HepG2 (cell line): ENCODE results near the gene NPTXR. TPM values are rescaled to one million over a fixed set of nuclear protein-coding genes. Genes with fewer than 3 reads are reported as not detected.

Source experiments
- AHDC1 ChIP-seq: sonication (generic); formaldehyde crosslinking; IDR thresholded peaks from 2 replicates; pipeline ENCODE4 v1.5.1; 2020; ENCODE audit warnings: mild to moderate bottlenecking, missing genetic modification reagents, borderline replicate concordance
- ARNTL ChIP-seq: sonication (generic); formaldehyde crosslinking; IDR thresholded peaks from 2 replicates; pipeline ENCODE4 v1.4.0; 2020; ENCODE audit warnings: mild to moderate bottlenecking, missing genetic modification reagents
- CEBPG ChIP-seq: IDR thresholded peaks from 2 replicates; pipeline ENCODE4 v1.6.1; 2016
- CSRNP1 ChIP-seq: sonication (generic); formaldehyde crosslinking; IDR thresholded peaks from 2 replicates; pipeline ENCODE4 v1.8.1; 2023; ENCODE audit warnings: mild to moderate bottlenecking, missing genetic modification reagents
- FOXP4 ChIP-seq: sonication (generic); formaldehyde crosslinking; IDR thresholded peaks from 2 replicates; pipeline ENCODE4 v1.4.0; 2020; ENCODE audit warnings: missing genetic modification reagents
- ISL2 ChIP-seq: sonication (generic); formaldehyde crosslinking; IDR thresholded peaks from 2 replicates; pipeline ENCODE4 v1.5.0; 2020; ENCODE audit warnings: missing genetic modification reagents
- NONO ChIP-seq, 2 experiments: fragments of 450-650 bp in 1 of 2; sonication (generic) in 1 of 2; formaldehyde crosslinking in 1 of 2; IDR thresholded peaks in 1 of 2; conservative IDR thresholded peaks in 1 of 2; 2 replicates each; pipeline versions ENCODE4 v1.6.1 to v1.8.0; 2017 to 2022; ENCODE audit warnings: mild to moderate bottlenecking in 1 of 2, missing genetic modification reagents in 1 of 2, moderate library complexity in 1 of 2
- PBX3 ChIP-seq: sonication (generic); formaldehyde crosslinking; IDR thresholded peaks from 2 replicates; pipeline ENCODE4 v1.8.1; 2023; ENCODE audit warnings: missing genetic modification reagents, inconsistent platforms, borderline replicate concordance
- PLSCR1 ChIP-seq: sonication (generic); formaldehyde crosslinking; IDR thresholded peaks from 2 replicates; pipeline ENCODE4 v1.5.0; 2020; ENCODE audit warnings: missing genetic modification reagents, mild to moderate bottlenecking, borderline replicate concordance
- RAD21 ChIP-seq: fragments of 450-650 bp; formaldehyde crosslinking; IDR thresholded peaks from 2 replicates; pipeline ENCODE4 v1.5.0; 2020; ENCODE audit warnings: mild to moderate bottlenecking
- SRF ChIP-seq: IDR thresholded peaks from 2 replicates; pipeline ENCODE4 v1.6.1; 2011; ENCODE audit warnings: mild to moderate bottlenecking, low read depth, low read length, moderate library complexity
- STAG1 ChIP-seq: sonication (generic); formaldehyde crosslinking; IDR thresholded peaks from 2 replicates; pipeline ENCODE4 v1.4.0; 2020; ENCODE audit warnings: missing genetic modification reagents
- ZFP62 ChIP-seq: sonication (generic); formaldehyde crosslinking; IDR thresholded peaks from 2 replicates; pipeline ENCODE4 v1.4.0; 2020; ENCODE audit warnings: missing genetic modification reagents
- ZFX ChIP-seq: sonication (generic); formaldehyde crosslinking; IDR thresholded peaks from 2 replicates; pipeline ENCODE4 v1.4.0; 2020; ENCODE audit warnings: mild to moderate bottlenecking, low read depth, missing genetic modification reagents, moderate library complexity
- ZNF296 ChIP-seq: sonication (generic); formaldehyde crosslinking; conservative IDR thresholded peaks from 2 replicates; pipeline ENCODE4 v1.5.0; 2020; ENCODE audit warnings: mild to moderate bottlenecking, missing genetic modification reagents
- ZNF468 ChIP-seq: sonication (generic); formaldehyde crosslinking; IDR thresholded peaks from 2 replicates; pipeline ENCODE4 v1.8.0; 2022; ENCODE audit warnings: mild to moderate bottlenecking, moderate library complexity, missing genetic modification reagents
- ZNF543 ChIP-seq: sonication (generic); formaldehyde crosslinking; IDR thresholded peaks from 2 replicates; pipeline ENCODE4 v1.4.0; 2020; ENCODE audit warnings: mild to moderate bottlenecking, missing genetic modification reagents
- ZNF720 ChIP-seq: sonication (generic); formaldehyde crosslinking; IDR thresholded peaks from 2 replicates; pipeline ENCODE4 v1.4.0; 2020; ENCODE audit warnings: missing genetic modification reagents
- ZNF792 ChIP-seq: IDR thresholded peaks from 2 replicates; pipeline ENCODE4 v1.6.1; 2016
- polyA plus RNA-seq, 8 experiments: library from polyadenylated mRNA; depleted of rRNA in 3 of 8; stranded (reverse) in 7 of 8; unstranded in 1 of 8; fragments of >200 nt; fragmentation: Illumina TruSeq in 4 of 8; extraction: Trizol in 4 of 8; gene quantifications; 2 replicates each; pipeline versions ENCODE4 v1.2.1 to v1.2.3, GENCODE V29; 2011 to 2016; ENCODE audit warnings: low read depth in 4 of 8, missing spikeins in 1 of 8, mixed read lengths in 1 of 8; ENCODE audit not compliant: insufficient read depth in 1 of 8
- total RNA-seq, 5 experiments: library from RNA; depleted of rRNA; stranded (reverse); fragments of >200 nt; fragmentation: Illumina TruSeq; extraction: Trizol; gene quantifications; 2 replicates each; pipeline ENCODE4 v1.2.3, GENCODE V29; 2016; ENCODE audit warnings: low read depth in 1 of 5

Gene NPTXR
- total and polyA plus RNA-seq, 2 of the 13 experiments (the other 11 are each of a cell fraction or from before 2014, with no cell fraction given) = 2.6 to 4.8 TPM

- TF ChIP-seq PLSCR1 (CRISPR knock-in tag) (no peak), RAD21 (CRISPR knock-in tag) (0 out of 2 replicates have a peak, but pooled peaks have one; percentile 24), SRF (no peak), ZNF543 (0 out of 2 replicates have a peak, but pooled peaks have one; percentile 40), ZNF468 (CRISPR knock-in tag) (no peak), STAG1 (CRISPR knock-in tag) (no peak), ZNF792 (CRISPR knock-in tag) (no peak), ZNF296 (CRISPR knock-in tag) (no peak), FOXP4 (CRISPR knock-in tag) (no peak), CSRNP1 (CRISPR knock-in tag) (no peak), ZNF720 (no peak), AHDC1 (CRISPR knock-in tag) (no peak), CEBPG (CRISPR knock-in tag) (no peak), ISL2 (CRISPR knock-in tag) (no peak), ARNTL (CRISPR knock-in tag) (no peak), ZFX (CRISPR knock-in tag) (peak; percentile 40; the same call in 1 of the 2 replicates), NONO (IDR thresholded peaks at IDR 0.05) (no peak), NONO (CRISPR knock-in tag; conservative IDR thresholded peaks at IDR 0.05) (0 out of 2 replicates have a peak, but pooled peaks have one; percentile 14), ZFP62 (CRISPR knock-in tag) (no peak), PBX3 (CRISPR knock-in tag) (no peak)
These were observed 28.5 kb upstream of the NPTXR start, which contains the start of gene CBX6 (continued) for GRCh38 chr22:38872172-38872830.
